Right ventricle myocardium inferior (tissue), 1 donor: ENCODE data around the gene EIF3B. TPM values are rescaled to one million over a fixed set of nuclear protein-coding genes. Genes with fewer than 3 reads are reported as not detected.
"Not testable (repeated sequence)": the region's sequence is repeated elsewhere in the genome, so short reads cannot be mapped to it uniquely, and the experiment has no call there.

Experiments
- ATAC-seq: fragments of 200-7000 bp; cut with Tn5 transposase; one replicate; pipeline ENCODE4 v1.9.1; 2020; ENCODE audit warnings: mild to moderate bottlenecking, moderate library complexity
- DNase-seq: peaks from one replicate; pipeline ENCODE4 v3.0.0; 2021; ENCODE audit errors: missing footprints
- intact Hi-C: fragments of 100-400 bp; cut with DNase I; formaldehyde crosslinking; loops from one replicate; pipeline ENCODE4 v1.11.0; 2022
- total RNA-seq: library from RNA; stranded (reverse); fragmentation: NEBNext Ultra II Directional; extraction: Animal tissue kit (Norgen Biotek cat#: 25700); gene quantifications from one replicate; pipeline ENCODE4 v1.2.1, GENCODE V29; 2021
- donor health status: DM: no; HTN: yes; CAD: no; lungs with severe emphysema.

Gene EIF3B
- total RNA-seq, 1 donor from 2014 or later: 68.1 TPM

DNA sequence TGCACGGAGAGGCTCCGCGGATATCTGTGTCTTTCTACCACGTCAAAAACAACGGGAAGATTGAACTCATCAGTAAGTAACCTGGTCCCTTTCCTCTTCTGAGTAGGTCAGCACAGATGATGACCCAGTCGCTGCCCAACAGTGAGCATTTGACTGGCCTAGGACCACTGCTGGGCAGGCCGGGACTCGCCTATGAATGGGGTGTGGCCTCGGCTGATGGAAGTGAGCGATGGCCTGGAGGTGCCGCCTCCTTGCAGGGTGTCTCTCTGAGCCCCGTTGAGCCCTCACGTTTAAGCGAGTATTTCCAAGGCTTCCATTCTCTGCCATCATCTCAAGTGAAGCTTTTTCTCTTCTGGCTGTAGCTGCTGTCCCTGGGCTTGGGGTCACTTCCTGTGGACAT, 18.1 kb downstream of the EIF3B start:
- intact Hi-C loops: no loop called here
- ATAC-seq (no peak), DNase-seq (no peak)

DNA sequence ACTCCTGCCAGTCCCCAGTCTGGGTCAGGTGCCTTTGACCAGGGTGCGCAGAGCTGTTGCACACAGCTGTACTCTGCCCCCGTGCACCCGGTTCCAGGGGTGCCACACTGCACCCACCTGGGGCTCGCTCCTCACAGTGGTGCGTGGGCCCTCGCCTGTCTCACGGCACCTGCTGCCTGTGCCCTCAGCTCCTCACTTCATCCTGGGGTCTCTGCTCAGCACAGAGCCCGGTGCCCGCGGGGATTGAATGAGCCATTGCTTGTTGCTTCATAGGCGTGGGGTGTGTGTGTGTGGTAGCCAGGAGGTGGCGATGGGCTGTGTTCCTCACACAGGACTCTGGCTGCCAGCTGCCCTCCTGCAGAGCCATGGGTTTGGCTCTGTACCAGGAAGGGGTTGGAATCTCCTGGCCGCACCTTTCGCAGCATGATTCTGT, 18.5 kb downstream of the EIF3B start:
- no peak for DNase-seq
- intact Hi-C loops: no loop called here
- no peak for ATAC-seq

DNA sequence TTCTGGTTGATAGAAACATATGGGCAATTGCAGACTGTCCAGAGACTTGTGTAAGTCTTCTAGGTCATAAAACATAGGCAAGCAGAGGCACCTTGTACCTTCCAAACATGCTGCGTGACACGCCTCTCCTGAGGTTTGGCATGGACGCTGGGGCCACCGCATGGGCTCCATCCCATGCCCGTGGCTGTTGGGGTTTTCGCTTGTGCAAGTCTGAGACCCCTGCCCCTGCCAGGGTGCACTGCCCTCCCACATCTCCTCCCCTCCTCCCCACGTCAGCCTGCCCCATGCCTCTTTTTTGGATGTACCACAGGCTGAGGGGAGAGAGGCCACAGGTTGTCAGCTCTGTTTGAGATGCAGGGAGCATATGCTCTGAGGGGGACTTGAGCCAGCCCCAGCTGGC, 19.0 kb downstream of the EIF3B start:
- intact Hi-C loops: no loop called here
- DNase-seq (no peak), ATAC-seq (no peak)

DNA sequence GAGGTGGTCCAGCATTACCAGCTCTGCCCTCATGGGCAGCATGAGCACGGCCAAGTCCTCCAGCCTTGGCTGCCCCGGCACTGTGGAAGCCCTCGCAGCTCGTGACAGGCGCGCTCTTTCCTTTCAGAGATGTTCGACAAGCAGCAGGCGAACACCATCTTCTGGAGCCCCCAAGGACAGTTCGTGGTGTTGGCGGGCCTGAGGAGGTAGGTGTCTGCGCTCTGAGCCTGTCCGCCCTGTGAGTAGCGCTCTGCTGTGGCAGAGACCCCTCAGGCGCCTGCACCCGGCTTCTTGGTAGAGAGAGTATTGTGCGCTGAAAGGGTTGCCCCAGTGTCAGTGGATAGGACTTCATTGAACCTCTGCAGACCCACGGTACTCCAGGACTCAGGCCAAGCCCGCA, 19.8 kb downstream of the EIF3B start:
- DNase-seq: no peak

DNA sequence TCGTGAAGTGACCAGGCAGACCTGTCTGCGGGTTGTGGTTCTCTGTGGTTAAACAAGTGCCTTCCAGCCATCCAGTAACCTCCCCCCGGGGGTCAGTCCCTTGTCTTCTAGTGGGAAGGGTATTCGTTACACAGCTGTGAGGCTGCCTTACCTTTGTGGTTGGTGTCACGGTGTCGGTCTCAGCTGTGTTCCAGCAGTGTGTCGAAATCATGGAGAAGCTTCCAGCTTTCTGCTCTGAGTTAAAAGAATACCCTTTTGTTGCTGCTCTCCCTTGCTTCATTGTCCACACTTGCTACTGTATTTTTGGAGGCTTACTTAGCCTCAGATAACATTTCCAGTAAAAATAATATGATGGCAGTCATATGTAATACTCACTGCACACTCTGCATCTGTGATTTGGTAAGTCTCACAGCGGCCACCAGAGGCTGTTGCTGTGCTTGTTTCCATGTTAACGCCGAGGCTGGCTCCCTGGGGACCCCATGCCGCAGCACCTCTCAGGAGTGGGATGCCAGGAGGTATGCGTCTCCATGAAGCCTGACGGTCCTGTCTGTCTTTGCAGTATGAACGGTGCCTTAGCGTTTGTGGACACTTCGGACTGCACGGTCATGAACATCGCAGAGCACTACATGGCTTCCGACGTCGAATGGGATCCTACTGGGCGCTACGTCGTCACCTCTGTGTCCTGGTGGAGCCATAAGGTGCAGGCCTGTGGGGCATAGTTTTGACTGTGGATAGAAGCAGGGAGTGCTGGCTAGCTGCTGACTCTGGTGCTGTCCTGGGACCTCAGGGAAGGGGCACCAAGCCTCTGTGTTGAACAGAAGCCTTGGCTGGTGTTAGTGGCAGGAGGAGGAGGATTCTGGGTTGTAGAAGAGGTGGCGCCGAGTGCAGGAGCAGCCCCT, 20.5 kb downstream of the EIF3B start:
- ATAC-seq: no peak
- no peak for DNase-seq
- intact Hi-C loops: no loop called here

More for the DNA sequence above, 19.8 kb downstream of the EIF3B start:
- intact Hi-C loops: no loop called here
- no peak for ATAC-seq

DNA sequence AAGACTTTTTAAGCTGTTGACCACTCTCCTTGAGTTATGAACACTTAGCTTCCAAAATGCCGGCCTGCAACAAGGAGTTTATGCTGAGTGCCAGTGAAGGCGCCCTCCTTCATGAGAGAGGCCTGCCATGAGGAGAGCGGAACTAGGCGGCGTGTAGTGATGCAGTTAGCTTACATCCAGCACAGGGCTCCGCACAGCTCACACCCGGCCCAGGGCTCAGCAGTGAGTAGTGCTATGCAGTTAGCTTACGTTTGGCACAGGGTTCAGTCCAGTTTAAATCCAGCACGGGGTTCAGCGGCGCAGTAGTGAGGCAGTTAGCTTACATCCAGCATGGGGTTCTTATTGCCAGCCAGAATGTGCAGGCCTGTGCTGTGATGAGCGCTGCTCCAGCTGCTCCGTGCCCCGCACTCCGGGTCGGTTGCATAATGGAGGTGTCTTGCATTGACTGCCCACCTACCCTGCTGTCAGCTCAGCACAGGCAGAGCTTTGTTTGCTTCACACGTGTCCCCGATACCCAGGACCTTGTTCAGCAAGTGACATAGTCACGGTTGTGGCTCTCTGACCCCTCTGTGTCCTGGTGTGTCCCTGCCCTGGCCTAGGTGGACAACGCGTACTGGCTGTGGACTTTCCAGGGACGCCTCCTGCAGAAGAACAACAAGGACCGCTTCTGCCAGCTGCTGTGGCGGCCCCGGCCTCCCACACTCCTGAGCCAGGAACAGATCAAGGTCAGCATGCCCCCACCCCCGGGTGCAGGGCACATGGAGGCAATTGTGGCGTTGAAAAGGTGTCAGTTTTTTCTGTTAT, 21.9 kb downstream of the EIF3B start:
- peak; percentile 34 for ATAC-seq
- DNase-seq: no peak

DNA sequence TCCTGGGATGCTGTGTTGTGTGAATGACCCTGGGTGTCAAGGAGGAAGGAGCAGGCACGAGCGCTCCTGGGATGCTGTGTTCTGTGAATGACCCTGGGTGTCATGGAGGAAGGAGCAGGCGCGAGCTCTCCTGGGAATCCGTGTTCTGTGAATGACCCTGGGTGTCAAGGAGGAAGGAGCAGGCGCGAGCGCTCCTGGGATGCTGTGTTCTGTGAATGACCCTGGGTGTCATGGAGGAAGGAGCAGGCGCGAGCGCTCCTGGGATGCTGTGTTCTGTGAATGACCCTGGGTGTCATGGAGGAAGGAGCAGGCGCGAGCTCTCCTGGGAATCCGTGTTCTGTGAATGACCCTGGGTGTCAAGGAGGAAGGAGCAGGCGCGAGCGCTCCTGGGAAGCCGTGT, 22.9 kb downstream of the EIF3B start:
- DNase-seq, intact Hi-C loops, ATAC-seq: not testable (repeated sequence)

More for the DNA sequence above, 21.9 kb downstream of the EIF3B start:
- intact Hi-C loops: no loop called here

DNA sequence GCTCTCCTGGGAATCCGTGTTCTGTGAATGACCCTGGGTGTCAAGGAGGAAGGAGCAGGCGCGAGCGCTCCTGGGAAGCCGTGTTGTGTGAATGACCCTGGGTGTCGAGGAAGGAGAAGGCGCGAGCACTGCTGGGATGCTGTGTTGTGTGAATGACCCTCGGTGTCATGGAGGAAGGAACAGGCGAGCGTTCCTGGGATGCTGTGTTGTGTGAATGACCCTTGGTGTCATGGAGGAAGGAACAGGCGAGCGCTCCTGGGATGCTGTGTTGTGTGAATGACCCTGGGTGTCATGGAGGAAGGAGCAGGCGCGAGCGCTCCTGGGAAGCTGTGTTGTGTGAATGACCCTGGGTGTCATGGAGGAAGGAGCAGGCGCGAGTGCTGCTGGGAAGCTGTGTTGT, 23.5 kb downstream of the EIF3B start:
- DNase-seq, intact Hi-C loops, ATAC-seq: not testable (repeated sequence)

DNA sequence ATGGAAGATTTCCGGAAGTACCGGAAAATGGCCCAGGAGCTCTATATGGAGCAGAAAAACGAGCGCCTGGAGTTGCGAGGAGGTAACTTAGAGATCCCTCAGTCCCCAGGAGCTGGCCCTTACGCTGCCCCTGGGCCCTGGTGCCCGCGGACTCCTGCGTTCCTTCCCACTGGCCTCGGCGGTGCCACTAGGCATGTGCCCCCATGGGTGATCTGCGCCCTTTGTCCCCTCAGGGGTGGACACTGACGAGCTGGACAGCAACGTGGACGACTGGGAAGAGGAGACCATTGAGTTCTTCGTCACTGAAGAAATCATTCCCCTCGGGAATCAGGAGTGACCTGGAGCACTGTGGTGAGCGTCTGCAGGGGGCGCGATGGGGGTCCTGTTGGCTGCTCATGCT, 24.5 kb downstream of the EIF3B start:
- DNase-seq: no peak
- ATAC-seq: no peak
- intact Hi-C loops: no loop called here

DNA sequence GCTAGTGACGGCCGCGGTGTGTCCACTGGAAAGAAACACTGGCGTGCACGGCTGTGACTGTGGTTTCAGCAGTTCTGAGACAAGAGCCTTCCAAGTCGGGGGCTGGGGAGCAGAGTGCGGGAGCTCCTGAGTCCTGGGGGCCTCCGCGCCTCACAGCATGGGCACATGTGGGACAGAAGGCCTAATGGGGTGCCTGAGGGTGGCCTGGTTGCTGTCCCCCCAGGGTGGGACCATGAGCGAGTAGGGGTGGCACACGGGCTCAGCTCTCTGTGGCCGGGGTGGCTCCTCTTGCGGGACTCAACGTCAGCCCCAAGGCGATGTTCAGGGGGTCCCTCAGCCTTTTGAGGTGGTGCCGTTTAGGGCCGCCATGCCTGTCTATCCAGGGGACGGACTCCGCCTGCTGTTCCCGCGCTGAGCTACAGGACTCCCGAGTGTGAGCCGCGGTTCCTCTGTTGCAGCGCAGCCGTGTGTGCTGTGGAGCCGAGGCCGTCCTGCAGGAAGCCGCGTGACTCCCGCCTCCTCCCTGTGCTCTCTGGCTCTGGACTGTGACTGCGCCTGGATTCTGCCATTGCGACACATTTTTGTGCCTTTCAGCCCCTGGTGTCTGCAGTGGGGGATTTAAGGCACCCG, 25.3 kb downstream of the EIF3B start:
- intact Hi-C loops: no loop called here
- ATAC-seq (no peak), DNase-seq (no peak)

DNA sequence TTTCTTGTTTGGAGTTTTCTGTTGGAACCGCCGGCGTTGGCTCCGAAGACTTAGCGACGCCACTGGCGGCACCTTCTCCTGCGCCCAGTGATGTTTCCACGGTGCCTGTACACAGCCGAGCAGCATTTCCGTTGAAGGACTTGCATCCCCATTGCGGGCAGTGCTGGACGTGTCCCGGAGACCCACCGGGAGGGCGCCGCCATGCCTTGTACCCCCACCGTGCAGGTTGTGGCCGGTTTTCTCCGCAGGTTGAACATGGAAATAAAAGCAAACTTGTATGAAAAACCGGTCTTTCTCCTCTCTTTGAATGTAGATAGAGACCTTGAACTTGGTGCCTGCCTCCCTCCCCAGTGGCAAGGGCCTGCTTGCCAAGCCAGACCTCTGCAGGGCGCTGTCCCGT, 25.8 kb downstream of the EIF3B start:
- ATAC-seq (no peak), DNase-seq (no peak)
- intact Hi-C loops: no loop called here

DNA sequence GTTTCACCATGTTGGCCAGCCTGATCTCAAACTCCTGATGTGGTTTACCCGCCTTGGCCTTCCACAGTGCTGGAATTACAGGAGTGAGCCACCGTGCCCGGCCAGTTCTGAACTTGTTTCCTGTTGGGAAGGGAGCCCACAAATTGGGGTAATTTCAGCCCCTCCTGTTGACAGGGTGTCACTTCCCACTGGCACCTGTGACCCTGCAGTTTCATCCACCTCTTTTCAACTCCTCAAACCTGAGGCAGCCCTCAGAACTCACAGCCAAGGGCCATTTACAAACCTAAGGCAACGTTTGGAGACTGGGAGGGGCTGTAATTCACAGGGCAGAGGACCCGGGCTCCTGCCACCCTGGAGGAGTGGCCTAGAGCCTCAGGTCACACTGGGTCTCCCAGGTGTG, 26.6 kb downstream of the EIF3B start:
- intact Hi-C loops: no loop called here
- ATAC-seq: no peak
- no peak for DNase-seq

DNA sequence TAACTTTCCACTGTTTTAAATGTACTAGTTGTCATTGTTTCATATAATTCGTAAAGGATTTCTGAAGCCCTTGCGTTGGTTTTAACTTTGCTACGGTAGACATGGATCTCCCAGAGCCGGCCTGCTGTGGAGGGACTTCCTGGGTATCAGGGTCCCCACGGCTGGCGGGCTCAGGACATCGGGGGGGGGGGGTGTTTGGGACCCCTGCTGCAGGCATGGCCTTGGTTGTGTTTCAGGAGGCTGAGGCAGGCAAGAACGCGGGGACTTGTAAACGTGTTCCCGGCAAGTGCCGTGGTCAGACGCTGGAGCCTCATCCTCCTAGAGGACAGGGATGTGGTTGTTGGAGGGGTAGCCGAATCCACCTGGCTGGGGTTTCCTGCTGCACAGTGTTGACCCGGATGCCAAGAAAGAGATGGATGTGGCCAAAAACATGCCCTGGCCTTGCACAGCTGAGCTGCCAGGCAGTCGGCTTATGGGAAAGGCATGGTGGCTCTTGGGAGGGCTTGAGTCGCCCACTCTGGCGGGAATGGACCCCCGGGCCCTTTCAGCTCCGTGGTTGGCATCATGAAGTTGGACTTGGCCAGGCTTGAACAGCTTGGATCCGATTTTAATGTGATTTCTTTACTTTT, 27.4 kb downstream of the EIF3B start:
- intact Hi-C loops: no loop called here
- no peak for ATAC-seq
- no peak for DNase-seq

DNA sequence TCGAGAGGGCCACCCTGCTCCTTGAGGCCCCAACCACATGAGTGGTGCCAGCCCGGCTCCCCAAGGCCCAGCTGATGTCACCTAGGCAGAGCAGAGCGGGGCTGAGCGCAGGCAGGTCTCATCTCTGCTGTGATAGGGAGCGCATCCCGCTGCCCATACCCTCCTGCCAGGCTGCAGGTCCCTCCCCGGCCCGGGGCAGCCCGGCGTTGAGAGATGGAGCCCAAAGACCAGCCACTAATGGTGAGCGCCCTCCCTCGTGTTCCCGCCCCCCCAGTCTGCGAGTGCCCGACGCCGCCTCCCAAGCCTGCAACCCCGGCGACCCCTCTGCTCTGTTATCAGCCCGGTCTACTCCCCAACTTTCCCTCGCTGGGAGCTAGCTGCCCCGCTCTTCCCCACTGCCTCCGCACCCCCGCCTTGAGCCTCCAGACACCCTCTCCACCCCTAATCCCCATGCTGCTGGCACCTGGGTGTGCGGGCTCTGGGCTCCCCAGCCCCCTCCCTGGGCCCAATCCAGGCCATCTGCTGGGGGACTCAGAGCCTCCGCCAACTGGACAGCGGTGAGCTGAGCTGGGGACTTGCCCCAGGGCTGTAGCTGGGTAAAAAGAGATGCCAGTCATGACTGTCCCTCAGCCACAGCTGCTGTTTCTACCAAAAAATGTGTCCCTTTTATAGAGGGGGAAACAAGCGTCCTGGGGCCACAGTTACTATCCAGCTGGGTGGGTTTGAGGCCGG, 29.1 kb downstream of the EIF3B start:
- ATAC-seq (peak; percentile 18), DNase-seq (no peak)
- intact Hi-C loops: no loop called here

DNA sequence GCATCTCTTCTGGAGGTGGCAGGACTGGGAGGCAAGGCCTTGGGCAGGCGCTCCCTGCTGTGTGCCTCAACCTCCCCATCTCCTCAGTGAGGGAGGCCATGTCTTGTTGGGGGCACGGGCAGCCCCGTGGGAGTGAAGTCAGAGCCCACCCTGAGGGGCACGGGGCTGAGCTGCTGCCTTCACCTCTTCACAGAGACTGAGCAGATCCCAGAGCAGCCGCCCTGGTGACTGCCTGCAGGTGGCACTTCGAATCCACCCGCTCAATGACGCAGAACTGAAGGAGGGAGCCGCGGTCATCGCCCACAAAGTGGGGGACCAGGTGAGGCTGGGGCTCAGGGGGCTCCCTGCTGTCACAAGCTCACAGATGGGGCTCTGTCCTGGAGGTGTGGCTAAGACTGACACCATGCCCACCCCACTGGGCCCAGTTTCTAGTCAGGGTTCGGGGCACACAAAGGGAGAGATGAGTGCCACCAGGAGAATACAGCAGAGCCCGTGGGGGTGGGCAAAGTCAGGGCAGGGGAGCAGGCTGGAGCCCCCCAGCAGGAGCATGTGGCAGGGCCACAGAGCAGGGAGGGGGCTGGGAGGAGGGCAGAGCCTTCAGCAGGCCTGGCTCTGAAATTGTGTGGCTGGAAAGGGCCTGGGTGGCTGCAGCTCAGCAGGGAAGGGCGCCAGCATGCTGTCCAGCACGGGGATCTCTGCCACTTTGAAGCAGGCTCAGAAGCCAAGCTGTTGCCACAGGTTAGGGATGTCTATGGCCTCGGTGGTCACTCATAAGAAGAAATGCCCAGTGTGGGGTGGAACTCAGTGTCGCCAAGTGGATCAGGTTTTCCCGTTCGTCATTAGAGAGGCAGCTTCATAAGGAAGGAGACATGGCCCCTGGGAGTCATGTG, 30.0 kb downstream of the EIF3B start:
- DNase-seq (no peak), ATAC-seq (no peak)
- intact Hi-C loops: no loop called here

DNA sequence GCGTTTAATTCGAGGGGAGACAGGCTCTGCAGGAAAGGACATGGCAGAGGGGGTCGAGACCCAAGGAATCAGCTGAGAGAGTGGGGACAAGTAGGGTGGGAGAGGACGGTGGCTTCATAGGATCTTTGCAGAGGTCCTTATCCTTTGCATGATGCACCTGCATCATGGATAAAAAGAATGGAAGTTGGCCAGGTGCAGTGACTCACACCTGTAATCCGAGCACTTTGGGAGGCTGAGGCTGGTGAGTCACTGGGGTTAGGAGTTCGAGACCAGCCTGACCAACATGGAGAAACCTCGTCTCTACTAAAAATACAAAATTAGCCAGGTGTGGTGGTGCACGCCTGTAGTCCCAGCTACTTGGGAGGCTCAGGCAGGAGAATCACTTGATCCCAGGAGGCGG, 31.5 kb downstream of the EIF3B start:
- DNase-seq, intact Hi-C loops, ATAC-seq: not testable (repeated sequence)

DNA sequence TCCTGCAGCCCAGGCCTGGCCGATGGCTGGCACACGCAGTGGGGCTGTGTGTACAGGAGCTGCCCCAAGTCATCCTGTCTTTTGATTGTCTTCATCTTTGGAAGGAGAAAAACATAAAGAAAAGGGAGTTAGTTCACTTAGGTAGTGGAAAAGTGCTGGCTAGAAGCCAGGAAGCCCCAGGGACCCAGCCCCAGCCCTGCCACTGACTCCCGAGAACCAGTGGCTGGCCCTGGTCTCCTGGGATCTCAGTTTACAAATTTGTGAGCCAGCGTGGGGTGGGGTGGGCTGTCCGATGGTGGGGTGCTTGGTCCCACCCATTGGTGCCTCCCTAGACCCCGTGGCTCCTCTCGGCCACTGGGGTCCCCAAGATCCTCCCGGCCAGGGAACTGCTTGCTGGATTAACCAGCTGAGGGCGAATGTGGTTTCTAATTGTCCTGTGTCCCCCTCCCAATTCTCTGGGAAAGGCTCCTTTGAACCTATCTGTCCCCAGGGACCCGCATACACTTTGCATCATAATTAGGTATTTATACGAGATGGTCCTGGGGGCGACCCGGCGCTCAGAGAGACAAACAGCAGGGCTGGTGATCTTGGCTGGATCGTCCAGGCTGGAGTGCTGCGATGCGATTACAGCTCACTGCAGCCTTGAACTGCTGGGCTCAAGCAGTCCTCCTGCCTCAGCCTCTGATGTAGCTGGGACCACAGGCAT, 32.5 kb downstream of the EIF3B start:
- no peak for ATAC-seq
- intact Hi-C loops: no loop called here
- DNase-seq: no peak
